Keratinocyte (primary cell): ENCODE measurements around the gene ROBO3. TPM values are rescaled to one million over a fixed set of nuclear protein-coding genes. Genes with fewer than 3 reads are reported as not detected.

ENCODE experiments used
- DNase-seq: peaks from one replicate; pipeline ENCODE4 v3.0.0-alpha.2; 2011; ENCODE audit warnings: low read depth, missing footprints, low spot score
- FAIRE-seq: peaks from 2 replicates; lab custom pipeline; 2011; peaks lifted over from hg19 to GRCh38; lab: Jason Lieb, UNC
- H2AFZ ChIP-seq: 2 replicates; pipeline ENCODE4 v1.6.0; 2012; ENCODE audit warnings: low read length, control low read depth, inconsistent platforms; ENCODE audit not compliant: control insufficient read depth
- H3K27ac ChIP-seq: 2 replicates; pipeline ENCODE4 v1.5.1; 2011; ENCODE audit warnings: low read length; ENCODE audit not compliant: control insufficient read depth, insufficient read depth
- H3K27me3 ChIP-seq: 3 replicates; pipeline ENCODE4 v1.6.0; 2011; ENCODE audit warnings: low read length; ENCODE audit not compliant: control insufficient read depth, insufficient read depth; ENCODE audit errors: extremely low read depth
- H3K36me3 ChIP-seq, 2 experiments: 2 replicates in 1 of 2; 3 replicates in 1 of 2; pipeline ENCODE4 v1.5.1; 2011; ENCODE audit warnings: low read length in 2 of 2, mild to moderate bottlenecking in 1 of 2; ENCODE audit not compliant: control insufficient read depth in 2 of 2, insufficient read depth in 2 of 2; ENCODE audit errors: extremely low read depth in 1 of 2
- H3K4me1 ChIP-seq: 3 replicates; pipeline ENCODE4 v1.5.1; 2011; ENCODE audit warnings: low read length; ENCODE audit not compliant: control insufficient read depth, insufficient read depth; ENCODE audit errors: extremely low read depth
- H3K4me2 ChIP-seq: 3 replicates; pipeline ENCODE4 v1.6.0; 2011; ENCODE audit warnings: low read depth, low read length; ENCODE audit not compliant: control insufficient read depth, insufficient read depth; ENCODE audit errors: extremely low read depth
- H3K4me3 ChIP-seq, 3 experiments: fragments of 200-600 bp in 1 of 3; sonication (generic) in 1 of 3; 2 replicates in 2 of 3; 3 replicates in 1 of 3; pipeline ENCODE4 v1.5.1; 2011 to 2016; ENCODE audit warnings: low read length in 3 of 3, mild to moderate bottlenecking in 3 of 3, control low read depth in 2 of 3, inconsistent platforms in 1 of 3, low read depth in 1 of 3, mixed read lengths in 1 of 3, mixed run types in 1 of 3, moderate library complexity in 1 of 3; ENCODE audit not compliant: control insufficient read depth in 2 of 3, insufficient read depth in 2 of 3; ENCODE audit errors: extremely low read depth in 1 of 3
- H3K79me2 ChIP-seq: 2 replicates; pipeline ENCODE4 v1.6.0; 2012; ENCODE audit warnings: low read length; ENCODE audit not compliant: control insufficient read depth, insufficient read depth
- H3K9ac ChIP-seq: 3 replicates; pipeline ENCODE4 v1.6.0; 2011; ENCODE audit warnings: low read length; ENCODE audit not compliant: control insufficient read depth, insufficient read depth; ENCODE audit errors: extremely low read depth
- H3K9me1 ChIP-seq: 3 replicates; pipeline ENCODE4 v1.6.0; 2011; ENCODE audit warnings: low read length; ENCODE audit not compliant: control insufficient read depth, insufficient read depth; ENCODE audit errors: extremely low read depth
- H3K9me3 ChIP-seq: 2 replicates; pipeline ENCODE4 v1.5.1; 2012; ENCODE audit warnings: low read depth, low read length; ENCODE audit not compliant: control insufficient read depth
- H4K20me1 ChIP-seq: 3 replicates; pipeline ENCODE4 v1.6.0; 2011; ENCODE audit warnings: low read length; ENCODE audit not compliant: control insufficient read depth, insufficient read depth; ENCODE audit errors: extremely low read depth
- EZH2 ChIP-seq: IDR thresholded peaks from one replicate; pipeline ENCODE4 v1.6.1; 2012; ENCODE audit warnings: inconsistent platforms, mild to moderate bottlenecking, low read length, moderate library complexity
- dilution Hi-C: fragments of 300-500 bp; cut with MboI; formaldehyde crosslinking; loops from one replicate; pipeline ENCODE4 v1.7.0; 2020; ENCODE audit warnings: low sequenced_read_pairs; ENCODE audit not compliant: extremely low pct_ligation_motif_present
- polyA minus RNA-seq, 3 experiments: library from RNA; depleted of rRNA, polyadenylated mRNA; stranded (reverse); fragments of >200 nt; gene quantifications; 1 replicate in 1 of 3; 2 replicates in 1 of 3; 3 replicates in 1 of 3; pipeline ENCODE4 v1.2.3, GENCODE V29; 2011
- polyA plus RNA-seq, 5 experiments: library from polyadenylated mRNA; depleted of rRNA in 3 of 5; stranded (reverse) in 3 of 5; stranded (forward) in 1 of 5; unstranded in 1 of 5; fragments of >200 nt; gene quantifications; 1 replicate in 1 of 5; 2 replicates in 3 of 5; 3 replicates in 1 of 5; pipeline versions ENCODE4 v1.2.1 to v1.2.3, GENCODE V29; 2011 to 2012; ENCODE audit warnings: missing spikeins in 2 of 5, low read depth in 1 of 5, low replicate concordance in 1 of 5
- TF ChIP-seq, protein P1 (sequence below), 3 experiments: IDR thresholded peaks in 1 of 3; conservative IDR thresholded peaks in 1 of 3; optimal IDR thresholded peaks in 1 of 3; 2 replicates in 2 of 3; 3 replicates in 1 of 3; pipeline versions ENCODE3 to v1.5.1; 2011; ENCODE audit warnings: low read length in 3 of 3, mild to moderate bottlenecking in 3 of 3, moderate library complexity in 2 of 3, control low read depth in 1 of 3, inconsistent platforms in 1 of 3; ENCODE audit not compliant: insufficient read depth in 2 of 3; ENCODE audit errors: extremely low read depth in 1 of 3

ROBO3 gene, protein sequence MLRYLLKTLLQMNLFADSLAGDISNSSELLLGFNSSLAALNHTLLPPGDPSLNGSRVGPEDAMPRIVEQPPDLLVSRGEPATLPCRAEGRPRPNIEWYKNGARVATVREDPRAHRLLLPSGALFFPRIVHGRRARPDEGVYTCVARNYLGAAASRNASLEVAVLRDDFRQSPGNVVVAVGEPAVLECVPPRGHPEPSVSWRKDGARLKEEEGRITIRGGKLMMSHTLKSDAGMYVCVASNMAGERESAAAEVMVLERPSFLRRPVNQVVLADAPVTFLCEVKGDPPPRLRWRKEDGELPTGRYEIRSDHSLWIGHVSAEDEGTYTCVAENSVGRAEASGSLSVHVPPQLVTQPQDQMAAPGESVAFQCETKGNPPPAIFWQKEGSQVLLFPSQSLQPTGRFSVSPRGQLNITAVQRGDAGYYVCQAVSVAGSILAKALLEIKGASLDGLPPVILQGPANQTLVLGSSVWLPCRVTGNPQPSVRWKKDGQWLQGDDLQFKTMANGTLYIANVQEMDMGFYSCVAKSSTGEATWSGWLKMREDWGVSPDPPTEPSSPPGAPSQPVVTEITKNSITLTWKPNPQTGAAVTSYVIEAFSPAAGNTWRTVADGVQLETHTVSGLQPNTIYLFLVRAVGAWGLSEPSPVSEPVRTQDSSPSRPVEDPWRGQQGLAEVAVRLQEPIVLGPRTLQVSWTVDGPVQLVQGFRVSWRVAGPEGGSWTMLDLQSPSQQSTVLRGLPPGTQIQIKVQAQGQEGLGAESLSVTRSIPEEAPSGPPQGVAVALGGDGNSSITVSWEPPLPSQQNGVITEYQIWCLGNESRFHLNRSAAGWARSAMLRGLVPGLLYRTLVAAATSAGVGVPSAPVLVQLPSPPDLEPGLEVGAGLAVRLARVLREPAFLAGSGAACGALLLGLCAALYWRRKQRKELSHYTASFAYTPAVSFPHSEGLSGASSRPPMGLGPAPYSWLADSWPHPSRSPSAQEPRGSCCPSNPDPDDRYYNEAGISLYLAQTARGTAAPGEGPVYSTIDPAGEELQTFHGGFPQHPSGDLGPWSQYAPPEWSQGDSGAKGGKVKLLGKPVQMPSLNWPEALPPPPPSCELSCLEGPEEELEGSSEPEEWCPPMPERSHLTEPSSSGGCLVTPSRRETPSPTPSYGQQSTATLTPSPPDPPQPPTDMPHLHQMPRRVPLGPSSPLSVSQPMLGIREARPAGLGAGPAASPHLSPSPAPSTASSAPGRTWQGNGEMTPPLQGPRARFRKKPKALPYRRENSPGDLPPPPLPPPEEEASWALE (N-terminal part only)
- 13.6 to 19.2 TPM (median 17.0 TPM) in 3 replicates for polyA plus RNA-seq
- 2.3 TPM for polyA plus RNA-seq (2011; ENCODE audit: low read depth)
- polyA plus RNA-seq (2011; cell fraction: cytosol; rRNA removed): 8.8 and 15.7 TPM in 2 replicates
- polyA plus RNA-seq (2011; cell fraction: nucleus; rRNA removed): 58.3 and 79.9 TPM in 2 replicates
- polyA plus RNA-seq (2012; ENCODE audit: low replicate concordance): 10.8 and 19.8 TPM in 2 replicates
- 5.2 to 16.2 TPM (median 8.2 TPM) in 3 replicates for polyA minus RNA-seq
- polyA minus RNA-seq (2011; cell fraction: cytosol; rRNA and poly(A)+ RNA removed): 7.7 TPM
- polyA minus RNA-seq (2011; cell fraction: nucleus; rRNA and poly(A)+ RNA removed): 10.5 and 15.3 TPM in 2 replicates

DNA sequence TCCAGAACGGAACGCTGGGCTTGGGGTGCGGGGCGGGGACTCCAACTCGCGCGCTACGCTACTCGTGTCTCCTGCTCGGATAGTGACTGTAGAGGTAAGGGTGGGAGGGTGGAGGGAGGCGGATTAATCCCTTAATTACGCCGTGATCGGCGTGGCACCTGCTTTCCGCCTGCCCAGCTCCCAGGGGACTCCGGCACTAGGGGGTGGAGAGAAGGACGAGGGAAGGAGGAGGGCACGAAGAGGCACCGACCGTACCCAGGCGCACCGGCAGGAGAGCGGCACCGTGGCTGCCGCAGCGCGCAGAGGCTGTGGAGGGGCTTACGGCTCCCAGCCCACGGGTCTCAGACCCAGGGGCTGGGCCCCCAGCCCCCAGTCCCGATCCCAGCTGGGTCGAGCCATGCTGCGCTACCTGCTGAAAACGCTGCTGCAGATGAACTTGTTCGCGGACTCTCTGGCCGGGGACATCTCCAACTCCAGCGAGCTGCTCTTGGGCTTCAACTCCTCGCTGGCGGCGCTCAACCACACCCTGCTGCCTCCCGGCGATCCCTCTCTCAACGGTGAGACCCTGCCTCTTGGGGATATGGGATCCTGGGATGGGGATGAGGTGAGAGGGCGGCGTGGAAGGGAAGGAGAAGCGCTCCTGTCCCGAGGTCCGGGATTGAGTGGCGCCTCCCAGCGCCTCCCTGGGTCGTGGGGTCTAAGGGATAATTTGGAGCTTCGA lies at the start of gene ROBO3:
TSS of gene ROBO3 (plus strand) at position 252 of the 721 bp plus-strand sequence. CDS start at position 398, 146 bp downstream.
- H3K27ac ChIP-seq: no peak within 1 kb of the TSS
- H3K79me2 ChIP-seq: no peaks in the 10 kb centered on the region
- dilution Hi-C loops: no loop called here
- TF ChIP-seq, protein P1, sequence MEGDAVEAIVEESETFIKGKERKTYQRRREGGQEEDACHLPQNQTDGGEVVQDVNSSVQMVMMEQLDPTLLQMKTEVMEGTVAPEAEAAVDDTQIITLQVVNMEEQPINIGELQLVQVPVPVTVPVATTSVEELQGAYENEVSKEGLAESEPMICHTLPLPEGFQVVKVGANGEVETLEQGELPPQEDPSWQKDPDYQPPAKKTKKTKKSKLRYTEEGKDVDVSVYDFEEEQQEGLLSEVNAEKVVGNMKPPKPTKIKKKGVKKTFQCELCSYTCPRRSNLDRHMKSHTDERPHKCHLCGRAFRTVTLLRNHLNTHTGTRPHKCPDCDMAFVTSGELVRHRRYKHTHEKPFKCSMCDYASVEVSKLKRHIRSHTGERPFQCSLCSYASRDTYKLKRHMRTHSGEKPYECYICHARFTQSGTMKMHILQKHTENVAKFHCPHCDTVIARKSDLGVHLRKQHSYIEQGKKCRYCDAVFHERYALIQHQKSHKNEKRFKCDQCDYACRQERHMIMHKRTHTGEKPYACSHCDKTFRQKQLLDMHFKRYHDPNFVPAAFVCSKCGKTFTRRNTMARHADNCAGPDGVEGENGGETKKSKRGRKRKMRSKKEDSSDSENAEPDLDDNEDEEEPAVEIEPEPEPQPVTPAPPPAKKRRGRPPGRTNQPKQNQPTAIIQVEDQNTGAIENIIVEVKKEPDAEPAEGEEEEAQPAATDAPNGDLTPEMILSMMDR (optimal IDR thresholded peaks at IDR 0.05 in 1 of 3, IDR thresholded peaks at IDR 0.05 in 1 of 3, conservative IDR thresholded peaks at IDR 0.05 in 1 of 3; ENCODE audit: extremely low read depth in 1 of 3, insufficient read depth in 2 of 3, low read length in 3 of 3): no peak
- TF ChIP-seq EZH2: peak; percentile 51
- no peaks in the 10 kb centered on the region for H4K20me1 ChIP-seq
- H3K9me1 ChIP-seq: no peaks in the 10 kb centered on the region
- peak within 1 kb of the TSS; percentile 62 for H3K4me2 ChIP-seq
- peaks cover 3% of the 10 kb centered on the region for H3K4me1 ChIP-seq
- DNase-seq: no peak
- no peak for FAIRE-seq
- peaks cover 98% of the 10 kb centered on the region for H3K27me3 ChIP-seq
- peak within 1 kb of the TSS in 1 of 3 experiments; percentile 27 for H3K4me3 ChIP-seq
- no peaks in the 10 kb centered on the region for H3K36me3 ChIP-seq
- H3K9me3 ChIP-seq: no peaks in the 10 kb centered on the region
- H3K9ac ChIP-seq: no peak within 1 kb of the TSS
- H2AFZ ChIP-seq: no peak within 1 kb of the TSS

DNA sequence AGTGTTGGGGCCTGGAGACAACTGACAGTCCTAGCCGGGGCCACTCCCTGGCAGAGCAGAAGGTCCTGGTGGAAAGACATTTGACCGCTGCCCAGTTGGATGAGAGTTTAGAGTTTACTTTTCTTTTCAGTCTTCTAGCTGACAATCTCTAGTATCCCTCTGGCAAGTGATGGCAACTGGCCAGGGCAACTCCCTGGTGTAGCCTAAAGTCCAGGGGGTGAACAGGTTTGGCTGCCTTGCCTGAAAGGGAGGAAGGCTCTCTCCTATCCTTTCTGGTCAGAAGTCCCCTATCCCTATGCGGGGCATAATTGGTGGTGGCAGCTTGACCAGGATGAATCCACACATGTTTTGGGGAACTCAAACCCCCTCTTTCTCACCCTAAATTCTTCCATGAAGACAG lies 48.2 kb upstream of the ROBO3 start:
- Histone ChIP-seq H3K9ac (no peak overlapping the region), H3K4me2 (no peak overlapping the region), H3K4me3 (no peak overlapping the region), H4K20me1 (no peaks in the 10 kb centered on the region), H3K79me2 (no peaks in the 10 kb centered on the region), H3K27me3 (peaks cover 53% of the 10 kb centered on the region), H3K36me3 (no peaks in the 10 kb centered on the region), H3K9me1 (no peaks in the 10 kb centered on the region), H3K27ac (no peak overlapping the region), H3K9me3 (no peaks in the 10 kb centered on the region), H2AFZ (no peak overlapping the region), H3K4me1 (no peaks in the 10 kb centered on the region)
- dilution Hi-C loops: no loop called here
- FAIRE-seq: no peak
- TF ChIP-seq, protein P1 (optimal IDR thresholded peaks at IDR 0.05 in 1 of 3, IDR thresholded peaks at IDR 0.05 in 1 of 3, conservative IDR thresholded peaks at IDR 0.05 in 1 of 3; ENCODE audit: extremely low read depth in 1 of 3, insufficient read depth in 2 of 3, low read length in 3 of 3): no peak
- no peak for TF ChIP-seq EZH2
- DNase-seq: no peak
